ENCODE measurements around the gene ATP2B2. TPM values are rescaled to one million over a fixed set of nuclear protein-coding genes. Genes with fewer than 3 reads are reported as not detected.

Gene ATP2B2
- total RNA-seq, 2 donors from 2014 or later = 0.07 to 0.11 TPM

GRCh38 chr3:10320320-10320677 lies 185.1 kb downstream of the ATP2B2 start:
- Histone ChIP-seq H3K27ac (peak overlapping the region; percentile 58), H3K9me3 (no peaks in the 10 kb centered on the region), H3K36me3 (peaks cover 12% of the 10 kb centered on the region), H3K27me3 (no peaks in the 10 kb centered on the region), H3K9ac (ENCODE audit: low read depth in 2 of 2, low read length in 2 of 2) (peak overlapping the region; percentile 98 to 100), H3K4me3 (peak overlapping the region; percentile 94), H3K4me1 (peaks cover 6% of the 10 kb centered on the region)
- intact Hi-C loops (cut with DNase I) = no loop called here
- no peak for DNase-seq
- no peak for TF ChIP-seq CTCF (IDR thresholded peaks at IDR 0.05)

- Histone ChIP-seq H3K9ac (ENCODE audit: low read depth in 2 of 2, low read length in 2 of 2) (peak overlapping the region; percentile 98 to 100), H3K4me3 (peak overlapping the region; percentile 94), H3K27ac (peak overlapping the region; percentile 58), H3K9me3 (no peaks in the 10 kb centered on the region), H3K4me1 (peaks cover 6% of the 10 kb centered on the region), H3K27me3 (no peaks in the 10 kb centered on the region), H3K36me3 (peaks cover 12% of the 10 kb centered on the region)
- no peak for TF ChIP-seq CTCF (IDR thresholded peaks at IDR 0.05)
- DNase-seq = no peak
- intact Hi-C loops (cut with DNase I) = no loop called here
Observed at GRCh38 chr3:10319804-10320203, 185.6 kb downstream of the ATP2B2 start.

GRCh38 chr3:10319251-10319650 lies 186.1 kb downstream of the ATP2B2 start:
- Histone ChIP-seq H3K9ac (ENCODE audit: low read depth in 2 of 2, low read length in 2 of 2) (no peak overlapping the region), H3K4me3 (peak overlapping the region; percentile 15), H3K27ac (no peak overlapping the region), H3K36me3 (peaks cover 12% of the 10 kb centered on the region), H3K9me3 (no peaks in the 10 kb centered on the region), H3K4me1 (peaks cover 6% of the 10 kb centered on the region), H3K27me3 (no peaks in the 10 kb centered on the region)
- intact Hi-C loops (cut with DNase I) = no loop called here
- no peak for TF ChIP-seq CTCF (IDR thresholded peaks at IDR 0.05)
- peak; percentile 42 for DNase-seq

GRCh38 chr3:10317961-10318350 lies 187.4 kb downstream of the ATP2B2 start:
- intact Hi-C loops (cut with DNase I) = no loop called here
- peaks cover 6% of the 10 kb centered on the region for H3K4me1 ChIP-seq
- no peak overlapping the region for H3K27ac ChIP-seq
- H3K9me3 ChIP-seq = no peaks in the 10 kb centered on the region
- peaks cover 12% of the 10 kb centered on the region for H3K36me3 ChIP-seq
- DNase-seq = no peak
- no peak overlapping the region for H3K4me3 ChIP-seq
- no peak overlapping the region for H3K9ac ChIP-seq (ENCODE audit: low read depth in 2 of 2, low read length in 2 of 2)
- no peaks in the 10 kb centered on the region for H3K27me3 ChIP-seq
- TF ChIP-seq CTCF (IDR thresholded peaks at IDR 0.05) = no peak

- intact Hi-C loops (cut with DNase I) = no loop called here
- H3K4me1 ChIP-seq = peaks cover 6% of the 10 kb centered on the region
- no peaks in the 10 kb centered on the region for H3K9me3 ChIP-seq
- H3K9ac ChIP-seq (ENCODE audit: low read depth in 2 of 2, low read length in 2 of 2) = no peak overlapping the region
- TF ChIP-seq CTCF (IDR thresholded peaks at IDR 0.05) = no peak
- H3K4me3 ChIP-seq = no peak overlapping the region
- H3K27me3 ChIP-seq = no peaks in the 10 kb centered on the region
- no peak for DNase-seq
- H3K27ac ChIP-seq = no peak overlapping the region
- H3K36me3 ChIP-seq = peaks cover 13% of the 10 kb centered on the region
Observed at GRCh38 chr3:10317311-10317960, 187.9 kb downstream of the ATP2B2 start.
